Glutamatergic neuron (in vitro differentiated cells): ENCODE data around the gene RTL10. TPM values are rescaled to one million over a fixed set of nuclear protein-coding genes. Genes with fewer than 3 reads are reported as not detected.
A peak's percentile ranks its signal among the peaks of the same experiment; 100 is the strongest.

Experiments used
- DNase-seq: peaks from one replicate; pipeline ENCODE4 v3.0.0; 2022
- H3K27ac Mint-ChIP-seq: one replicate; pipeline ENCODE4 v1.8.0; 2020; ENCODE audit warnings: mild to moderate bottlenecking, mixed read lengths, inconsistent platforms; ENCODE audit not compliant: unreplicated experiment
- H3K27me3 Mint-ChIP-seq: one replicate; pipeline ENCODE4 v1.8.0; 2020; ENCODE audit warnings: mild to moderate bottlenecking, moderate library complexity, mixed read lengths, inconsistent platforms; ENCODE audit not compliant: unreplicated experiment
- H3K36me3 Mint-ChIP-seq: one replicate; pipeline ENCODE4 v1.8.0; 2020; ENCODE audit warnings: mild to moderate bottlenecking, mixed read lengths, inconsistent platforms; ENCODE audit not compliant: unreplicated experiment
- H3K4me1 Mint-ChIP-seq: one replicate; pipeline ENCODE4 v1.8.0; 2020; ENCODE audit warnings: mild to moderate bottlenecking, low read depth, mixed read lengths, inconsistent platforms; ENCODE audit not compliant: unreplicated experiment
- H3K4me3 Mint-ChIP-seq: one replicate; pipeline ENCODE4 v1.8.0; 2020; ENCODE audit warnings: mild to moderate bottlenecking, mixed read lengths, inconsistent platforms; ENCODE audit not compliant: unreplicated experiment
- H3K9me3 Mint-ChIP-seq: one replicate; pipeline ENCODE4 v1.8.0; 2020; ENCODE audit warnings: mild to moderate bottlenecking, moderate library complexity, mixed read lengths, inconsistent platforms; ENCODE audit not compliant: unreplicated experiment
- CTCF ChIP-seq: fragments of 200-600 bp; sonication (generic); IDR thresholded peaks from one replicate; pipeline ENCODE4 v1.5.0; 2021; ENCODE audit not compliant: partially characterized antibody, unreplicated experiment
- total RNA-seq: library from RNA; stranded (reverse); fragmentation: NEBNext Ultra II Directional; extraction: Animal tissue kit (Norgen Biotek cat#: 25700); gene quantifications from one replicate; pipeline ENCODE4 v1.2.1, GENCODE V29; 2021; ENCODE audit not compliant: unreplicated experiment

Gene RTL10
- total RNA-seq, 1 donor from 2014 or later = 12.1 TPM

GRCh38 chr22:19819208-19819910 lies 35.3 kb downstream of the RTL10 start:
- peaks cover 2% of the 10 kb centered on the region for H3K36me3 Mint-ChIP-seq
- H3K9me3 Mint-ChIP-seq = peaks cover 8% of the 10 kb centered on the region
- DNase-seq = no peak
- no peak overlapping the region for H3K27ac Mint-ChIP-seq
- H3K27me3 Mint-ChIP-seq = peaks cover 15% of the 10 kb centered on the region
- TF ChIP-seq CTCF = no peak
- peaks cover 11% of the 10 kb centered on the region for H3K4me1 Mint-ChIP-seq
- no peak overlapping the region for H3K4me3 Mint-ChIP-seq

GRCh38 chr22:19818324-19819207 lies 36.1 kb downstream of the RTL10 start:
- H3K4me3 Mint-ChIP-seq = no peak overlapping the region
- H3K27ac Mint-ChIP-seq = no peak overlapping the region
- no peak for TF ChIP-seq CTCF
- peaks cover 8% of the 10 kb centered on the region for H3K9me3 Mint-ChIP-seq
- H3K27me3 Mint-ChIP-seq = peaks cover 13% of the 10 kb centered on the region
- DNase-seq = peak; percentile 19
- H3K4me1 Mint-ChIP-seq = peaks cover 7% of the 10 kb centered on the region
- H3K36me3 Mint-ChIP-seq = peaks cover 3% of the 10 kb centered on the region

GRCh38 chr22:19816372-19817119 lies 38.1 kb downstream of the RTL10 start:
- Mint-ChIP-seq H3K4me3 (no peak overlapping the region), H3K27ac (no peak overlapping the region), H3K9me3 (peaks cover 6% of the 10 kb centered on the region), H3K36me3 (peaks cover 3% of the 10 kb centered on the region), H3K27me3 (peaks cover 10% of the 10 kb centered on the region), H3K4me1 (peaks cover 6% of the 10 kb centered on the region)
- no peak for TF ChIP-seq CTCF
- DNase-seq = peak; percentile 18

- no peak overlapping the region for H3K27ac Mint-ChIP-seq
- H3K27me3 Mint-ChIP-seq = peaks cover 13% of the 10 kb centered on the region
- peaks cover 6% of the 10 kb centered on the region for H3K9me3 Mint-ChIP-seq
- peaks cover 9% of the 10 kb centered on the region for H3K4me1 Mint-ChIP-seq
- peaks cover 3% of the 10 kb centered on the region for H3K36me3 Mint-ChIP-seq
- no peak for DNase-seq
- no peak for TF ChIP-seq CTCF
- no peak overlapping the region for H3K4me3 Mint-ChIP-seq
Measured at GRCh38 chr22:19815823-19816290, 38.8 kb downstream of the RTL10 start.
